Common myeloid progenitor, CD34-positive (primary cell): ENCODE measurements around the gene TTC33.
"Not testable (repeated sequence)": the region's sequence is repeated elsewhere in the genome, so short reads cannot be mapped to it uniquely, and the experiment has no call there.

Source experiments
- CTCF ChIA-PET: fragments of 350-600 bp; sonication (Branson Sonifier 250); formaldehyde crosslinking; loops from one replicate; lab custom pipeline; 2021; ENCODE audit warnings: antibody characterized with exemption; lab: Charles Lee
- POLR2A ChIA-PET: fragments of 350-600 bp; sonication (Branson Sonifier 250); formaldehyde crosslinking; loops from one replicate; lab custom pipeline; 2021; ENCODE audit warnings: antibody characterized with exemption; lab: Charles Lee
- DNase-seq, 3 donors: peaks; one replicate each; pipeline versions ENCODE4 v3.0.0 to v3.0.0-alpha.2; 2013
- H3K27ac ChIP-seq, 2 experiments: 1 replicate in 1 of 2; 2 replicates in 1 of 2; pipeline ENCODE4 v1.7.0; 2013; ENCODE audit warnings: inconsistent platforms in 2 of 2, low read length in 2 of 2, mild to moderate bottlenecking in 2 of 2, low read depth in 1 of 2, moderate library complexity in 1 of 2; ENCODE audit not compliant: severe bottlenecking in 2 of 2, insufficient read depth in 1 of 2, poor library complexity in 1 of 2
- H3K27me3 ChIP-seq, 5 experiments: replicated peaks in 2 of 5; 1 replicate in 3 of 5; 2 replicates in 2 of 5; pipeline versions ENCODE4 v1.6.1 to v1.7.0; 2013; ENCODE audit warnings: low read length in 4 of 5, mild to moderate bottlenecking in 2 of 5, moderate library complexity in 2 of 5, inconsistent platforms in 1 of 5; ENCODE audit not compliant: insufficient read depth in 5 of 5, control insufficient read depth in 4 of 5
- H3K36me3 ChIP-seq, 4 experiments: 1 replicate in 2 of 4; 2 replicates in 2 of 4; pipeline versions ENCODE4 v1.6.1 to v1.7.0; 2013; ENCODE audit warnings: low read length in 3 of 4, control low read depth in 1 of 4, mild to moderate bottlenecking in 1 of 4; ENCODE audit not compliant: control insufficient read depth in 4 of 4, insufficient read depth in 4 of 4
- H3K4me1 ChIP-seq, 4 experiments: 1 replicate in 3 of 4; 2 replicates in 1 of 4; pipeline versions ENCODE4 v1.6.1 to v1.7.1; 2013; ENCODE audit warnings: low read length in 3 of 4, mild to moderate bottlenecking in 3 of 4, control low read depth in 1 of 4, inconsistent platforms in 1 of 4, moderate library complexity in 1 of 4; ENCODE audit not compliant: control insufficient read depth in 4 of 4, insufficient read depth in 4 of 4; ENCODE audit errors: control extremely low read depth in 1 of 4
- H3K4me3 ChIP-seq, 7 experiments: 1 replicate in 4 of 7; 2 replicates in 3 of 7; pipeline versions ENCODE4 v1.5.1 to v1.7.0; 2013; ENCODE audit warnings: mild to moderate bottlenecking in 7 of 7, low read length in 6 of 7, moderate library complexity in 6 of 7, inconsistent platforms in 2 of 7, low read depth in 2 of 7, control low read depth in 1 of 7; ENCODE audit not compliant: insufficient read depth in 4 of 7, control insufficient read depth in 1 of 7; ENCODE audit errors: extremely low read depth in 1 of 7
- H3K9me3 ChIP-seq, 5 experiments: 1 replicate in 4 of 5; 2 replicates in 1 of 5; pipeline versions ENCODE4 v1.6.1 to v1.7.1; 2013; ENCODE audit warnings: low read length in 4 of 5, mild to moderate bottlenecking in 2 of 5, inconsistent platforms in 1 of 5, low read depth in 1 of 5, moderate library complexity in 1 of 5; ENCODE audit not compliant: control insufficient read depth in 4 of 5, insufficient read depth in 2 of 5; ENCODE audit errors: control extremely low read depth in 1 of 5
- WGBS: methylation state at CpG from one replicate; pipeline ENCODE4 v1.1.5; 2013; ENCODE audit not compliant: insufficient coverage; 5-methylcytosine and 5-hydroxymethylcytosine counted together

The TTC33 gene

GRCh38 chr5:40716590-40716989 lies 39.2 kb downstream of the TTC33 start:
- DNase-seq = no peak
- Histone ChIP-seq H3K27me3 (no peaks in the 10 kb centered on the region), H3K4me1 (peaks cover 0 to 6% (median 1%) of the 10 kb centered on the region in 4 experiments), H3K4me3 (no peak overlapping the region), H3K36me3 (peaks cover 9 to 24% (median 12%) of the 10 kb centered on the region in 4 experiments), H3K27ac (no peak overlapping the region), H3K9me3 (peaks cover 0 to 14% (median 3%) of the 10 kb centered on the region in 5 experiments)
- no CpG with 5 or more reads among the region's 2 CpGs for WGBS
- ChIA-PET POLR2A (no interaction called here), CTCF (no interaction called here)

GRCh38 chr5:40716000-40716399 lies 39.8 kb downstream of the TTC33 start:
- Histone ChIP-seq H3K9me3 (peaks cover 0 to 12% (median 3%) of the 10 kb centered on the region in 5 experiments), H3K27me3 (no peaks in the 10 kb centered on the region), H3K27ac (no peak overlapping the region), H3K4me3 (no peak overlapping the region), H3K4me1 (peaks cover 0 to 6% (median 1%) of the 10 kb centered on the region in 4 experiments), H3K36me3 (peaks cover 7 to 18% (median 10%) of the 10 kb centered on the region in 4 experiments)
- 45% methylated on average over 2 of the region's 2 CpGs for WGBS
- DNase-seq = peak in 1 of 3 donors; percentile 23
- ChIA-PET POLR2A (no interaction called here), CTCF (no interaction called here)

GRCh38 chr5:40714001-40714400 lies 41.8 kb downstream of the TTC33 start:
- H3K9me3 ChIP-seq = peaks cover 0 to 8% (median 0%) of the 10 kb centered on the region in 5 experiments
- CTCF ChIA-PET = interaction anchor here (0.7 to 2.9 kb wide), 7 partner anchors 9 to 999 kb away, joined by 3 to 9 read pairs (median 3); no protein-coding TSS in a partner anchor
- peaks cover 0 to 5% (median 2%) of the 10 kb centered on the region in 4 experiments for H3K36me3 ChIP-seq
- DNase-seq = no peak
- POLR2A ChIA-PET = no interaction called here
- H3K27ac ChIP-seq = no peak overlapping the region
- H3K4me3 ChIP-seq = no peak overlapping the region
- H3K27me3 ChIP-seq = no peaks in the 10 kb centered on the region
- H3K4me1 ChIP-seq = peaks cover 0 to 6% (median 1%) of the 10 kb centered on the region in 4 experiments

GRCh38 chr5:40710575-40710974 lies 45.2 kb downstream of the TTC33 start:
- H3K4me1 ChIP-seq, DNase-seq, H3K36me3 ChIP-seq, H3K27ac ChIP-seq, POLR2A ChIA-PET, CTCF ChIA-PET, H3K27me3 ChIP-seq, H3K4me3 ChIP-seq: not testable (repeated sequence)
- peaks cover 0 to 16% (median 0%) of the 10 kb centered on the region in 5 experiments for H3K9me3 ChIP-seq

GRCh38 chr5:40705484-40705883 lies 50.3 kb downstream of the TTC33 start:
- H3K9me3 ChIP-seq = peaks cover 0 to 27% (median 13%) of the 10 kb centered on the region in 5 experiments
- POLR2A ChIA-PET, H3K27me3 ChIP-seq, H3K4me3 ChIP-seq, H3K36me3 ChIP-seq, DNase-seq, H3K4me1 ChIP-seq, H3K27ac ChIP-seq: not testable (repeated sequence)
- no CpG with 5 or more reads among the region's 1 CpG for WGBS
- CTCF ChIA-PET = interaction anchor here (0.7 kb wide), 1 partner anchor 8 kb away, joined by 3 read pairs; no protein-coding TSS in a partner anchor

- Histone ChIP-seq H3K9me3 (peaks cover 0 to 28% (median 13%) of the 10 kb centered on the region in 5 experiments), H3K36me3 (peaks cover 0 to 13% (median 4%) of the 10 kb centered on the region in 4 experiments)
- CTCF ChIA-PET = interaction anchor here (3.0 kb wide), 1 partner anchor 12 kb away, joined by 9 read pairs; no protein-coding TSS in a partner anchor
- H3K27ac ChIP-seq, H3K27me3 ChIP-seq, H3K4me1 ChIP-seq, DNase-seq, H3K4me3 ChIP-seq, POLR2A ChIA-PET: not testable (repeated sequence)
Measured at GRCh38 chr5:40702027-40702426, 53.7 kb downstream of the TTC33 start.

GRCh38 chr5:40700116-40700782 lies 55.5 kb downstream of the TTC33 start:
- ChIA-PET CTCF (no interaction called here), POLR2A (no interaction called here)
- peaks cover 0 to 10% (median 4%) of the 10 kb centered on the region in 4 experiments for H3K36me3 ChIP-seq
- 100% methylated on average over 4 of the region's 5 CpGs for WGBS
- H3K9me3 ChIP-seq = peaks cover 0 to 20% (median 13%) of the 10 kb centered on the region in 5 experiments
- H3K27me3 ChIP-seq = no peaks in the 10 kb centered on the region
- no peak for DNase-seq
- no peak overlapping the region for H3K27ac ChIP-seq
- H3K4me1 ChIP-seq = no peaks in the 10 kb centered on the region
- no peak overlapping the region for H3K4me3 ChIP-seq
